HepG2 (cell line): Measurements from ENCODE around the gene VNN1.

Experiments
- HIVEP1 ChIP-seq: sonication (generic); formaldehyde crosslinking; IDR thresholded peaks from 2 replicates; pipeline ENCODE4 v1.4.0; 2020; ENCODE audit warnings: mild to moderate bottlenecking, missing genetic modification reagents
- MED13 ChIP-seq: sonication (generic); formaldehyde crosslinking; IDR thresholded peaks from 2 replicates; pipeline ENCODE4 v1.5.0; 2020; ENCODE audit warnings: missing genetic modification reagents
- PLRG1 ChIP-seq: fragments of 450-650 bp; conservative IDR thresholded peaks from 2 replicates; pipeline ENCODE4 v1.6.1; 2016
- POLR2G ChIP-seq: fragments of 200-400 bp; formaldehyde crosslinking; IDR thresholded peaks from 2 replicates; pipeline ENCODE4 v1.6.1; 2018; ENCODE audit warnings: mild to moderate bottlenecking, low read depth, low read length, moderate library complexity
- SCMH1 ChIP-seq: sonication (generic); formaldehyde crosslinking; IDR thresholded peaks from 2 replicates; pipeline ENCODE4 v1.9.0; 2021; ENCODE audit warnings: missing genetic modification reagents, mild to moderate bottlenecking, borderline replicate concordance
- SIN3A ChIP-seq: IDR thresholded peaks from 2 replicates; pipeline ENCODE4 v1.6.1; 2011; ENCODE audit warnings: low read depth, mild to moderate bottlenecking, control low read depth, low read length, borderline replicate concordance
- SUZ12 ChIP-seq: fragments of 150-350 bp; IDR thresholded peaks from 2 replicates; pipeline ENCODE4 v1.6.1; 2014; ENCODE audit warnings: low read depth, low read length
- TOE1 ChIP-seq: sonication (generic); formaldehyde crosslinking; IDR thresholded peaks from 2 replicates; pipeline ENCODE4 v1.4.0; 2020; ENCODE audit warnings: mild to moderate bottlenecking, missing genetic modification reagents
- ZBTB46 ChIP-seq: sonication (generic); formaldehyde crosslinking; IDR thresholded peaks from 2 replicates; pipeline ENCODE4 v1.4.0; 2020; ENCODE audit warnings: mild to moderate bottlenecking, missing genetic modification reagents, borderline replicate concordance
- ZFX ChIP-seq: sonication (generic); formaldehyde crosslinking; IDR thresholded peaks from 2 replicates; pipeline ENCODE4 v1.4.0; 2020; ENCODE audit warnings: mild to moderate bottlenecking, low read depth, missing genetic modification reagents, moderate library complexity
- ZNF121 ChIP-seq: sonication (generic); formaldehyde crosslinking; IDR thresholded peaks from 2 replicates; pipeline ENCODE4 v1.5.0; 2020; ENCODE audit warnings: mild to moderate bottlenecking, missing genetic modification reagents
- ZNF253 ChIP-seq: sonication (generic); formaldehyde crosslinking; IDR thresholded peaks from 2 replicates; pipeline ENCODE4 v1.8.0; 2022; ENCODE audit warnings: mild to moderate bottlenecking, missing genetic modification reagents, borderline replicate concordance
- ZNF441 ChIP-seq: sonication (generic); formaldehyde crosslinking; IDR thresholded peaks from 2 replicates; pipeline ENCODE4 v1.7.0; 2021; ENCODE audit warnings: missing genetic modification reagents, borderline replicate concordance
- ZNF709 ChIP-seq: sonication (generic); formaldehyde crosslinking; IDR thresholded peaks from 2 replicates; pipeline ENCODE4 v1.5.0; 2020; ENCODE audit warnings: mild to moderate bottlenecking, missing genetic modification reagents

DNA sequence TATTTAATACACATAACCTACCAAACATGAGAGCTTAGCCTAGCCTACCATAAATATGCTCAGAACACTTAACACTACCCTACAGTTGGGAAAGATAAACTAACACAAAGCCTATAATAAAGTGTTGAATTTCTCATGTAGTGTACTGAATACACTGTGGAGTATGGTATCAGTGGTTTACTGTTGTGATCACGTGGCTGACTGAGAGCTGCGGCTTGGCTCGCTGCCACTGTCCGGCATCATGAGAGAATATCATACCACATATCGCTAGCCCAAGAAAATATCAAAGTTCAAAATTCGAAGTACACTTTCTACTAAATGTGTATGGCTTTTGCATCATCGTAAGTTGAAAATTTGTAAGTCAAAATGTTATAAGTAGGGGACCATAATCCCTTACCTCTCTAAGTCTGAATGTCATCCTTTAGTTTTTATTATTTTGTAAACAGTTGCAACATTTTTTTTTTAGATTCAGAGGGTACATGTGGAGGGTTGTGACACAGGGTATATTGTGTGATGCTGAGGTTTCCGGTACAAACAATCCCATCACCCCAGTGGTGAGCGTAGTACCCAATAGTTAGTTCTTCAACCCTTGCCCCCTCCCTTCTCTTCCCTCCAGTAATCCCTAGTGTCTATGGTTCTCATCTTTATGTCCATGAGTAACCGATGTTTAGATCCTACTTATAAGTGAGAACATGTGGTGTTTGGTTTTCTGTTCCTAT lies 40.3 kb downstream of the VNN1 start:
- TF ChIP-seq MED13 (CRISPR knock-in tag): no peak
- no peak for TF ChIP-seq ZNF121
- no peak for TF ChIP-seq TOE1 (CRISPR knock-in tag)
- no peak for TF ChIP-seq SUZ12
- no peak for TF ChIP-seq ZFX (CRISPR knock-in tag)
- no peak for TF ChIP-seq POLR2G
- TF ChIP-seq ZNF253 (CRISPR knock-in tag): no peak
- no peak for TF ChIP-seq ZNF709 (CRISPR knock-in tag)
- no peak for TF ChIP-seq ZNF441 (CRISPR knock-in tag)
- TF ChIP-seq HIVEP1 (CRISPR knock-in tag): no peak
- TF ChIP-seq SIN3A: no peak
- TF ChIP-seq PLRG1: no peak
- no peak for TF ChIP-seq SCMH1 (CRISPR knock-in tag)
- TF ChIP-seq ZBTB46: no peak
